ENCODE measurements around the gene MCFD2.

- TF ChIP-seq POLR2A (IDR thresholded peaks at IDR 0.05) = no peak
- TF ChIP-seq, protein P1, sequence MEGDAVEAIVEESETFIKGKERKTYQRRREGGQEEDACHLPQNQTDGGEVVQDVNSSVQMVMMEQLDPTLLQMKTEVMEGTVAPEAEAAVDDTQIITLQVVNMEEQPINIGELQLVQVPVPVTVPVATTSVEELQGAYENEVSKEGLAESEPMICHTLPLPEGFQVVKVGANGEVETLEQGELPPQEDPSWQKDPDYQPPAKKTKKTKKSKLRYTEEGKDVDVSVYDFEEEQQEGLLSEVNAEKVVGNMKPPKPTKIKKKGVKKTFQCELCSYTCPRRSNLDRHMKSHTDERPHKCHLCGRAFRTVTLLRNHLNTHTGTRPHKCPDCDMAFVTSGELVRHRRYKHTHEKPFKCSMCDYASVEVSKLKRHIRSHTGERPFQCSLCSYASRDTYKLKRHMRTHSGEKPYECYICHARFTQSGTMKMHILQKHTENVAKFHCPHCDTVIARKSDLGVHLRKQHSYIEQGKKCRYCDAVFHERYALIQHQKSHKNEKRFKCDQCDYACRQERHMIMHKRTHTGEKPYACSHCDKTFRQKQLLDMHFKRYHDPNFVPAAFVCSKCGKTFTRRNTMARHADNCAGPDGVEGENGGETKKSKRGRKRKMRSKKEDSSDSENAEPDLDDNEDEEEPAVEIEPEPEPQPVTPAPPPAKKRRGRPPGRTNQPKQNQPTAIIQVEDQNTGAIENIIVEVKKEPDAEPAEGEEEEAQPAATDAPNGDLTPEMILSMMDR (IDR thresholded peaks at IDR 0.05) = no peak
Measured at GRCh38 chr2:46922606-46923005, 7.0 kb upstream of the MCFD2 start.
